Measurements from ENCODE around the gene GLT8D2. TPM values are rescaled to one million over a fixed set of nuclear protein-coding genes. Genes with fewer than 3 reads are reported as not detected.
"Not testable (repeated sequence)": the region's sequence is repeated elsewhere in the genome, so short reads cannot be mapped to it uniquely, and the experiment has no call there.

The GLT8D2 gene
- total and polyA plus RNA-seq, 2 donors (not counting 3 experiments of a cell fraction or from before 2014, with no cell fraction given) = 1.7 to 2.6 TPM

DNA sequence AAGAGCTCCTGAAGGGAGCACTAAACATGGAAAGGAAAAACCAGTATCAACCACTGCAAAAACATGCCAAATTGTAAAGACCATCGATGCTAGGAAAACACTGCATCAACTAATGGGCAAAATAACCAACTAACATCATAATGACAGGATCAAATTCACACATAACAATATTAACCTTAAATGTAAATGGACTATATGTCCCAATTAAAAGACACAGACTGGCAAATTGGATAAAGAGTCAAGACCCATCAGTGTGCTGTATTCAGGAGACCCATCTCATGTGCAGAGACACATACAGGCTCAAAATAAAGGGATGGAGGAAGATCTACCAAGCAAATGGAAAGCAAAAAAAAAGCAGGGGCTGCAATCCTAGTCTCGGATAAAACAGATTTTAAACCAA is 13.8 kb downstream of the GLT8D2 start:
- H4K20me1 ChIP-seq (replicated peaks; ENCODE audit: control insufficient read depth, extremely low read depth, insufficient read depth, low read length); BruUV-seq (replicated peaks); POLR2A ChIA-PET; FAIRE-seq; H3K9ac ChIP-seq (replicated peaks; ENCODE audit: extremely low read depth, insufficient read depth, low read length); H3K9me3 ChIP-seq (replicated peaks; ENCODE audit: control insufficient read depth, insufficient read depth, low read length); H3K4me1 ChIP-seq (ENCODE audit: control insufficient read depth, extremely low read depth, insufficient read depth, low read length); H3K36me3 ChIP-seq (ENCODE audit: control insufficient read depth in 2 of 2, extremely low read depth in 1 of 2, insufficient read depth in 2 of 2, low read length in 2 of 2); H2AFZ ChIP-seq (ENCODE audit: low read depth, low read length); intact Hi-C loops (cut with micrococcal nuclease); H3K79me2 ChIP-seq (ENCODE audit: control insufficient read depth, insufficient read depth, low read length); H3K27me3 ChIP-seq (ENCODE audit: control insufficient read depth in 2 of 2, insufficient read depth in 2 of 2, low read length in 2 of 2); DNase-seq (ENCODE audit: low read depth, low spot score); H3K27ac ChIP-seq (ENCODE audit: insufficient read depth, low read depth, low read length); H3K9me1 ChIP-seq (replicated peaks; ENCODE audit: control insufficient read depth, extremely low read depth, insufficient read depth, low read length); H3K4me3 ChIP-seq (replicated peaks in 1 of 3; ENCODE audit: insufficient read depth in 1 of 3, low read depth in 1 of 3, low read length in 3 of 3); H3K4me2 ChIP-seq (ENCODE audit: insufficient read depth, low read length); dilution Hi-C loops (cut with MboI; ENCODE audit: extremely low pct_ligation_motif_present, low sequenced_read_pairs): not testable (repeated sequence)
- CTCF ChIA-PET = interaction anchor here (1.1 kb wide), 1 partner anchor 9 kb away, joined by 6 read pairs; no protein-coding TSS in a partner anchor

DNA sequence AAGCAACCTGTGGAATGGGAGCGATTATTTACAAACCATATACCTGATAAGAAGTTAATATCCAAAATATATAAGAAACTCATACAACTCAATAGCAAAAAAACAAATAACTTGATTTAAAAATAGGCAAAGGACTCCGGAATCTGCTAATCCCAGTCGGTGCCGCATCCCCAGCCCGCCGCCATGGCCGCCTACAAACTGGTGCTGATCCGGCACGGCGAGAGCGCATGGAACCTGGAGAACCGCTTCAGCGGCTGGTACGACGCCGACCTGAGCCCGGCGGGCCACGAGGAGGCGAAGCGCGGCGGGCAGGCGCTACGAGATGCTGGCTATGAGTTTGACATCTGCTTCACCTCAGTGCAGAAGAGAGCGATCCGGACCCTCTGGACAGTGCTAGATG is 19.4 kb downstream of the GLT8D2 start:
- H3K4me1 ChIP-seq (ENCODE audit: control insufficient read depth, extremely low read depth, insufficient read depth, low read length); FAIRE-seq; DNase-seq (ENCODE audit: low read depth, low spot score): not testable (repeated sequence)

More for the DNA sequence above, 19.4 kb downstream of the GLT8D2 start:
- CTCF ChIA-PET; H3K27ac ChIP-seq (ENCODE audit: insufficient read depth, low read depth, low read length); H4K20me1 ChIP-seq (replicated peaks; ENCODE audit: control insufficient read depth, extremely low read depth, insufficient read depth, low read length); H3K9me3 ChIP-seq (replicated peaks; ENCODE audit: control insufficient read depth, insufficient read depth, low read length); H2AFZ ChIP-seq (ENCODE audit: low read depth, low read length); POLR2A ChIA-PET; H3K4me3 ChIP-seq (replicated peaks in 1 of 3; ENCODE audit: insufficient read depth in 1 of 3, low read depth in 1 of 3, low read length in 3 of 3); dilution Hi-C loops (cut with MboI; ENCODE audit: extremely low pct_ligation_motif_present, low sequenced_read_pairs); H3K79me2 ChIP-seq (ENCODE audit: control insufficient read depth, insufficient read depth, low read length); intact Hi-C loops (cut with micrococcal nuclease); H3K9me1 ChIP-seq (replicated peaks; ENCODE audit: control insufficient read depth, extremely low read depth, insufficient read depth, low read length); H3K36me3 ChIP-seq (ENCODE audit: control insufficient read depth in 2 of 2, extremely low read depth in 1 of 2, insufficient read depth in 2 of 2, low read length in 2 of 2); H3K9ac ChIP-seq (replicated peaks; ENCODE audit: extremely low read depth, insufficient read depth, low read length); H3K4me2 ChIP-seq (ENCODE audit: insufficient read depth, low read length); BruUV-seq (replicated peaks): not testable (repeated sequence)
- H3K27me3 ChIP-seq (ENCODE audit: control insufficient read depth in 2 of 2, insufficient read depth in 2 of 2, low read length in 2 of 2) = peaks cover 2 to 18% of the 10 kb centered on the region in 2 experiments

Data from endothelial cell of umbilical vein (primary cell).